NCI-H2107 treated with DMSO at 0.1 percent for 48 hours (cell line): ENCODE results near the gene LCORL.
A peak's percentile ranks its signal among the peaks of the same experiment; 100 is the strongest.
"Not testable (repeated sequence)": the region's sequence is repeated elsewhere in the genome, so short reads cannot be mapped to it uniquely, and the experiment has no call there.

ENCODE experiments used
- DNase-seq: peaks from one replicate; lab custom pipeline; 2025; ENCODE audit not compliant: unreplicated experiment; lab: John Stamatoyannopoulos, UW

Gene LCORL

GRCh38 chr4:18021720-18022571 is at the start of gene LCORL:
LCORL (minus strand) TSS chr4:18021755; CDS start chr4:18021751, 4 bp downstream.
- peak; percentile 85 for DNase-seq

GRCh38 chr4:18069810-18070209 is 48.3 kb upstream of the LCORL start:
- no peak for DNase-seq

DNA sequence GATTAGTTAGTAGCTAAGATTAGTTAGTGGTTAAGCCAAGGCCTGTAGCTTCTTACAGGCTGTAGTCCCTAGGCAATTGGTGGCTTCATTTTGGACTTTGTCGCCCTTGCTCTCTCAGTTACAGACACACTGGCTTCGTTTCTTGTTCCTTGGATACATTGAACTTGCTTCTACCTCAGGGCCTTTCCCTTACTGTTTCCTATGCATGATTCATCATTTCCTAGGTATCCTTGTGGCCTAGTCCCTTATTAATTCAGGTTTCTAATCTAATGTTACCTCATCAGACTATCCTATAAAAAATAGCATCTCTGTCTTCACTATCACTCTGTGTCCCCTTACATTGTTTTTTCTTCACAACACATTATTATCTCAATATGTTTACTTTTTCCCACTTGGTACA is 45.5 kb upstream of the LCORL start:
- no peak for DNase-seq

DNA sequence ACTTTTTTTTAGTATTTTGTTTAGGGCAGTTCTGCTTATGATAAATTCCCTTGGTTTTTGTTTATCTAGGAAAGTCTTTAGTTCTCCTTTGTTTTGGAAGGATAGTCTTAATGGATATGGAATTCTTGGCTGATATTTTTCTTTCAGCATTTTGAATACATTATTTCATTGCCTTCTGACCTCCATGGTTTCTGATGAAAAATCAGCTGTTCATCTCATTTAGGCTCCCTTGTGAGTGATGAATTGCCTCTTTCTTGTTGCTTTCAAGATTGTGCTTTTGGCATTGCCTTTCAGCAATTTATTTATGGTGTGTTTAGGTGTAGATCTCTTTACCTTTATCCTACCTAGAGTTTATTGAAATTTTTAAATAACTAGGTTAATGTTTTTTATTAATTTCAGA is 41.5 kb upstream of the LCORL start:
- DNase-seq, result no peak

- DNase-seq, result no peak
Measured at GRCh38 chr4:18057821-18058533, 36.4 kb upstream of the LCORL start.

- no peak for DNase-seq
Measured at GRCh38 chr4:18056030-18056429, 34.5 kb upstream of the LCORL start.

- no peak for DNase-seq
Measured at GRCh38 chr4:18052158-18052557, 30.6 kb upstream of the LCORL start.

DNA sequence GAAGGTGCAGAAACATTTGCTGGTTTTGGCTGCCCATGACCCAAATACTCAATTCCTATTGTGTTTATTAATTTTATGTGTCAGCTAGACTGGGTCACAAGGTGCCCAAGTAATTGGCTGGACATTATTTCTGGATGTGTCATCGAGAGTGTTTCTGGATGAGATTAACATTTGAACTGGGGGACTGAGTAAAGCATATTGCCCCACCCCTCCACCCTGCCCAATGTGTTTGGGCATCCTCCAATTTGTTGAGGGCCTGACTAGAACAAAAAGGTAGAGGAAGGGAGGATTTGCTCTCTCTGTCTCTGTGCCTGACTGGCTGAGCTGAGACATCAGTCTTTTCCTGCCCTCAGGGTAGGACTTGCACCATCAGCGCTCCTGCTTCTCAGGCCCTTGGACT is 29.7 kb upstream of the LCORL start:
- DNase-seq, result no peak

DNA sequence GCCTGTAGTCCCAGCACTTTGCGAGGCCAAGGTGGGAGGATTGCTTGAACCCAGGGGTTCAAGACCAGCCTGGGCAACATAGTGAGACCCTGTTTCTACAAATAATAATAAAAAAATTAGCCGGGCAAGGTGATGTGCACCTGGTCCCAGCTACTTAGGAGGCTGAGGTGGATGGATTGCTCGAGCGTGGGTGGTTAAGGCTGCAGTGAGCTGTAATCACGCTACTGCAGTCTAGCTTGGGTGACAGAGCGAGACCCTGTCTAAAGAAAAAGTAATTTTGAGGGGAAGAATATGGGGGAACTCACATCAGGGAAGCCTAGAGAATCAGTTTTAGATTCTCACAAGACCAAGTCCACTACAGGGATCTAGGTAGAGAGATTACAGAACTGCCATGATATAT is 28.9 kb upstream of the LCORL start:
- no peak for DNase-seq

DNA sequence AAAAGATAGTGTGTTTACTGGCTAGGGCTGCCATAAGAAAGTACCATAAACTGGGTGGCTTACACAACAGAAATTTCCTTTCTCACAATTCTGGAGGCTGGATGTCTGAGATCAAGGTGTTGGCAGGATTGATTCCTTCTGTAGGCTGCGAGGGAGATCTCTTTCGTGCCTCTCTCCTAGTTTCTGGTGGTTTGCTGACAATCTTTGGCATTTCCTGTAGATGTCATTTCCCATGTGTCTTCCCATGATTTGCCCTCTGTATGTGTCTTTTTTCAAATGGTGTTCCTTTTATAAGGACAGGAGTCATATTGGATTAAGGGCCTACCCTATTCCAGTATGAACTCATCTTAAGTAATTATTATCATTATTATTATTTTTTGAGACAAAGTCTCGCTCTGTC is 27.9 kb upstream of the LCORL start:
- no peak for DNase-seq

DNA sequence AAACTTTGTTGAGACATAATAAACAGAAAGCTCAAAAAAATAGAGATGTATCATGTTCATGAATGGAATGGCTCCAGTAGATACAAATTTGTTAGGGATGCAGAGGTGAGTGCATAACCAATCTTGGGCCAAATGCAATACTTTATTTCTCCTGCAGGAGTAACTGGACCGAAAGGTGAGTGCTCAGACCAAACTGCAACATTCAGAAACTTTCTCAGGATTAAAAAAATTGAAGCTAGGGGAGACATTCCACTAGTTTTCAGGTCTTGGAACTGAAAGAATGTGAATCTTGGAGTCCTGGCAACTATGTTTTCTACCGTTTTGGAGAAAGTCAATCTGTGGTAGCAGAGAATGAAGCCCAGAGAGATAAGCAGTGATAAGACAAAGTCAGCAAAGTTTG is 21.2 kb upstream of the LCORL start:
- DNase-seq, result no peak

DNA sequence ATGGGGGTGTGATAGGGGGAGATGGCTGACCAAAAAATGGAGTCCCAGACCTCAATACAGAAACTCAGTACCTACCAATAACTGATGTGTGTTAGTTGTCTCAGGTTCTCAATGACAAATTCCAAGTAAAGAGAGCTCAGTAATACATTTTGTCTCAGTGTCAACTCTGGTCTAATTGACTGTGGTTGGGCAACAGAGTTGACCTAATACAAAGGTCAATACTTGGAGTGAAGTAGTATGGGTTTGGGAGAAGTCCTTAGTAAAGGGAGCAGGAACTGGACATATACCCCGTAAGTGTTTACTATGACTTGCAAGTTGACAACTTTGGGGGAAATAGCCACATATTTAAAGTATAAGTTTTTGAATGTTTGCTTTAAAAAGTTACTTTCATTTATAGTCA is 20.5 kb upstream of the LCORL start:
- no peak for DNase-seq

DNA sequence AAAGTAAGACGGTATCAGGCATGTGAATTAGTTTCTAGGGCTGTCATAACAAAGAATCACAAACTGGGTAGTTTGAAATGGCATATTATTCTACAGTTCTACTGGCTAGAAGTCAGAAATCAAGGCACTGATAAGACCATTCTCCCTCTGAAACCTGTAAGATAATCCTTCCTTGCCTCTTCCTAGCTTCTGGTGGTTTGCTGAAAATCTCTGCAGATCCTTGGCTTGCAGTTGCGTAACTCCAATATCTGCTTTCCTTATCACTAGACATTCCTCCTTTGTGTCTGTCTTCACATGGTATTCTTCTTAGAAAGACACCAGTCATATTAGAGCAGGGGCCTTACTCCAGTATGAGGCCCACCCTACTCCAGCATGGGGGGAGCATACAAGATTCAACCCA is 19.6 kb upstream of the LCORL start:
- DNase-seq, result no peak

DNA sequence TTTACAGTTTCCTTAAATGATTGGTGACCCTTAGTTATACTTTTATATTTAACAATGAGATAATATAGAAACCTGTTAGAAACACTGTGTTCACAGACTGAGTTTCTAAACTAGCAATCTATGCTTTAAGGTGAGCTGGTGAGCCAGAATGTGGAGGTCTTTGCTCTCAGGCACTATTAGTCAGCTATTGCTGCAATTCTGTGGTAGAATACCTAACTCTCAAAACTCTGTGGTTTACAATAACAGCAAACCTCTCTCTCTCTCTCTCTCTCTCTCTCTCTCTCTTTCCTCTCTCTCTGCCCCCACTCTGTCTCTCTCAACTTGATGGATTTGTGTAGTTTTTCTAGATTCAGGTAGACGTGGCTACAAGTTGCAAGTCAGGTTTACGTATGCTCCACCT is 17.6 kb upstream of the LCORL start:
- no peak for DNase-seq

DNA sequence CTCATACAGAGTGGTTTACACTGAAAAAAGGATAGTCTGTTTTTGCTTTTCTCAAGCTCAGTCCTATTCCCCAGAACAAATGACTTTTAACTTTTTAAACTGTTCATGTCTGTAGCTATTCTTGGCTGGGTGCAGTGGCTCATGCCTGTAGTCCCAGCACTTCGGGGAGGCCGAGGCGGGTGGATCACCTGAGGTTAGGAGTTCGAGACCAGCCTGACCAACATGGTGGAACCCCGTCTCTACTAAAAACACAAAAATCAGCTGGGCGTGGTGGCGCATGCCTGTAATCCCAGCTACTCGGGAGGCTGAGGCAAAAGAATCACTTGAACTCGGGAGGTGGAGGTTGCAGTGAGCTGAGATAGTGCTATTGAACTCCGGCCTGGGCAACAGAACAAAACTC is 14.8 kb upstream of the LCORL start:
- not testable (repeated sequence) for DNase-seq

- no peak for DNase-seq
Measured at GRCh38 chr4:18034099-18034498, 12.5 kb upstream of the LCORL start.

- no peak for DNase-seq
Measured at GRCh38 chr4:18033111-18034085, 11.8 kb upstream of the LCORL start.

- DNase-seq, result no peak
Measured at GRCh38 chr4:18025288-18025687, 3.7 kb upstream of the LCORL start.

GRCh38 chr4:18022572-18023050 is 1.1 kb upstream of the LCORL start:
- no peak for DNase-seq

DNA sequence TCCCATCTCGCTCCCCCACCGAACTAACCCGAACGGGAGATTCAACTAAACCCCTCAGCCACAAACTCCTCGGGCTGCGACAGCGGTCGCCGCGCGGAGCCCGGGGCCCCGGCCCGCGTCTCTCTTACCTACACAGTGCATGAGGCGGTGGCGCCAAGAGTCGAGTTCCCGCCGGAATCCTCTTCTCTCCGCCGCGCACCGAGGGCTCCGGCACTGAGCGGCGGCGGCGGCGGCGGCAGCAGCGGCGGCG is 160 bp downstream of the LCORL start:
- no peak for DNase-seq

DNA sequence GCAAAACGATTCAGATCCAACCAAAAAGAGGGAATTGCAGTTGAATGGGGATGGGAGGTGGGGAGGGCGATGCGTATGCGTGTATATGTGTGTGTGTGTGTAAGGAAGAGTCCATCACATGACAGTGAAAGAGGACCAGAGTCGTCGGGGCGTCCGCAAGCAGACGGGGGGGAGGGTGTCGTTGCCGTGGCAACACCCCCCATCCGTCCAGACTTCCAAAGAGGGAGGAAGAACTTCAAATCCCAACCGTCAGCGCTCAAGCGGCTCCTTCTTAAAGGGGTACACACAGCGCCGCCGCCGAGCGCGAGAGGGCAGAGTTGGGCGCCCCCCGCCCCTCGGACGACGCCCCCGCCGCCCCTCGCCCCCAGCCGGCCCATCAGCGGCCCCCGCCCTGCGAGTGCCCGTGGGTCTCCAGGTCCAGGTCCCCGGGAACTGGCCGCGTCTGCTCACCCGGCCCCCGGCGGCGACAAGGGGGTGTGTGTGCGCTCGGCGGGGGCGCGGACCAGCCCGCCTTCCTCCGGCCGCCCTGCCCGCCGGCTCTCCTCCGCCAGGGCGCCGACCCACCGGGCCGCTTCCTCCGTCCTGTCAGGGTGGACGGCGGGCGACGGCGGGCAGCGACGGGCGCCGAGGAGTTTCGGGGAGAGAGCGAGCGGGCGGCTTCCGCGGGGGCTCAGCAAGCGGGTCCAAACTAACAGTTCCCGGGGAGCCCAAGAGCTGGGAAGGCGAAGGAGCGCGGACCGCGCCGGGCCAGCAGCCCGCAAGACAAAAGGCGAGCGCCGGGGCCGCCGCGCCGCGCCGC is 685 bp downstream of the LCORL start:
- DNase-seq, result peak; percentile 1
